Left hindlimb (tissue), 1 donor: ENCODE results near the gene ORM1.
"Not testable (repeated sequence)": the region's sequence is repeated elsewhere in the genome, so short reads cannot be mapped to it uniquely, and the experiment has no call there.

Experiments used
- DNase-seq: peaks from one replicate; pipeline ENCODE4 v3.0.0-alpha.2; 2018

ORM1 gene

DNA sequence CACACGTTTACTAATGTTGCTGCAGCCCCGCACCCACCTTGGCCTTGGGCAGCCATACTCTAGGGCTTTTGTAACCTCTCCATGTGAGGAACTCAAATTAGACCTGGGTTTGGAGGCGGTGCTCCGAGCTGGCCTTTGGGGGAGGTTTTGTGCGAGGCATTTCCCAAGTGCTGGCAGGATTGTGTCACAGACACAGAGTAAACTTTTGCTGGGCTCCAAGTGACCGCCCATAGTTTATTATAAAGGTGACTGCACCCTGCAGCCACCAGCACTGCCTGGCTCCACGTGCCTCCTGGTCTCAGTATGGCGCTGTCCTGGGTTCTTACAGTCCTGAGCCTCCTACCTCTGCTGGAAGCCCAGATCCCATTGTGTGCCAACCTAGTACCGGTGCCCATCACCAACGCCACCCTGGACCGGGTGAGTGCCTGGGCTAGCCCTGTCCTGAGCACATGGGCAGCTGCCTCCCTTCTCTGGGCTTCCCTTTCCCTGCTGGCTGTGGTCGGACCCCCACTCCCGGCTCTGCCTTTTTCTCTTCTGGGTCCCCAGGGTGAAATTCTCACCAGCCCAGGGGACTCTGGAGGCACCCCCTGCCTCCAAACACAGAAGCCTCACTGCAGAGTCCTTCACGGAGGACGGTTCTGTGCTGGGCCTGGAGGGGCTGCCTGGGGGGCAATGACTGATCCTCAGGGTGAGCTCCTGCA, at the start of gene ORM1:
ORM1 (plus strand) TSS at position 268 of the 701 bp plus-strand sequence; CDS start at position 304, 36 bp downstream.
- DNase-seq = not testable (repeated sequence)

DNA sequence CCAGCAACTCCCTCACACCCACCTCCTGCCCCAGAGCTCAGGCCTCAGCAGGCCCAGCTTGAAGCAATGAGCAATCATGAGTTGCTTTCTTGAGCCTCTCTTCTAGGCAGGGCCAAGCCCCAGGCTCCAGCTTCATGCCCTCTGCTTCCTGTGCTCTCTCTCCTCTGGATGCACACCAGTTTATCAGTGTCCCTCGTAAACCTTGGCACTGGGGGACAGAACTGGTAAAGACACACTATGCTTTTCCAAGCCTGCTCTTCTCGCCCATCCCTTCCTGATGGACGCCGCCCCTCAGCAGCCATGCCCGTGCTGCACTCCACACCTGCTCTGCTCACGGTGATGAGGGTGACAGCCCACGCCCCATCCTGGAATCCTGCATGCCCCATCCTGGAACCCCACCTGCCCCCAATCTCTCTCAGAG, 49.4 kb upstream of the ORM1 start:
- peak; percentile 23 for DNase-seq

DNA sequence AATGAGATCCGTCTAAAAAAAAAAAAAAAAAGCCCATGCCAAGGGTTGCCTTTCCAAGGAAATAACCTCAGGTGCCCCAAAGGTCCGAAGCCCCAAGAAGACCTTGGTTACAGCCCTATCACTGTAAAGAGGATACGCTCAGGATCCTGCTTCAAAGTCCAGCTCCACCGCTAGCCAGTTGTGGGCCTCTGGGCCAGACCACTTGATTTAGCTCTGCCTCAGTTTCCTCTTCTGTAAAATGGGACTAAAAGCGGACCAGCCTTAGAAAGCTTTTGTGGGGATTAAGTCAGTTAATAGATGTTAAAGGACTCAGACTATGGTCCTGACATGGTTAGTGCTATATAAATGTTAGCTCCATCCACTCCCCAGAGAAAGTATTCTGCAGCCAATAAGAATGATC, 48.7 kb upstream of the ORM1 start:
- DNase-seq = no peak

- DNase-seq = peak; percentile 12
These were observed 47.5 kb upstream of the ORM1 start for GRCh38 chr9:114275246-114276004.

DNA sequence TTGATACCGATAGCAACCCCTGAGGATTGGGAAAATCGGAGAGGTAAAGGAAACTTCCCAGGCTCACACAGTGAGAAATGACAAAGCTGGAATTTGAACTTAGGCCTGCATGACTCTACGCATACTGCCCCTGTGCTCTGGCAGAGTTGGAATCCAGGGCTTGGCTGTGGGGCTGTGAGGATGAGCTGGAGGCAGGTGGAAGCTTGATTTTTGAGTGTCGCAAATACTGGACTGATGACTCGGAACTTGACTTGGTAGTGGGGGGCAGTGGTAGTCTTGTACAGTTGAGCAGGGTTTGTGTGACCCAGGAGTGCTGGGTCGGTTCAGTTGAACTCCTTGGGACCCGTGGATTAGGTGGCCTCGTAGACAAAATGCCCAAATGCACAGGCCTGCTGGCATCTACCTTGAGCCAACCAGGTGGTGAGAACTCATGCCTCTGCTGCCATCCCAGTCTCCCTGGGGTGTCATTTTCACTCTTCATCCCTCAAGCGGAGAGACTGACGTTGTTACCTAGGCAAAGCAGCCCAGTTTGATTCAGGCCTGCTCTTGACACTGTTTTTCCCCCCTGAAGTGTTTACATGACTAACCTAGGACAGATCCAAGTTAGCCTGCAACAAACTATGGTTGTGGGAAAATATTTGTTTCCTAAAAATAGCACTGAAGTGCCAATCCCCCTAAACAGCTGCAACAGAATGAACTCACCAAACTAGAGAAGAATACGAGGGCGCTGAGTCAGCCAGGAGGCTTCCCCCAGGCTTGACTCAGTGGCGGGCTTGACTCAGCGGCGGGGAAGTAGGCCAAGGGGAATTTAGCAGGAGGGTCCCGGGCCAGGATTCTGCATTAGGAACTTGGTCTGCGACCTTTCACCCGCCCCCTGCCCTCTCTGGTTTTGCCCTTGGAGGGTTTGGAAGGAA, 45.7 kb upstream of the ORM1 start:
- peak; percentile 41 for DNase-seq

GRCh38 chr9:114278356-114278755, 44.5 kb upstream of the ORM1 start:
- DNase-seq = peak; percentile 4

GRCh38 chr9:114278881-114279570, 43.9 kb upstream of the ORM1 start:
- peak; percentile 20 for DNase-seq

DNA sequence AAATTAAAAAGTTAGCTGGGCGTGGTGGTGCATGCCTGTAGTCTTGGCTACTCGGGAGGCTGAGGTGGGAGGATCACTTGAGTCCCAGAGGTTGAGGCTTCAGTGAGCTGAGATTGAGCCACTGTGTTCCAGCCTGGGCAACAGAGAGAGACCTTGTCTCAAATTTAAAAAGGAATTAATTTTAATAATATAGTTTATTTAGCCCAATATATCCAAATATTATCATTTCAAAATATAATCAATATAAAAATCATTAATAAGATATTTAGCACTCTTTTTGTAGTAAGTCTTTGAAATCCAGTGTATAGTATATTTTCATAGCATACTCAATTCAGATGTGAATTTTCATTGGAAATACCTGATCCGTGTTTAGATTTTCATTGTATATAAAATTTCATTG, 43.2 kb upstream of the ORM1 start:
- DNase-seq = no peak

GRCh38 chr9:114280636-114281472, 42.0 kb upstream of the ORM1 start:
- DNase-seq = peak; percentile 67

DNA sequence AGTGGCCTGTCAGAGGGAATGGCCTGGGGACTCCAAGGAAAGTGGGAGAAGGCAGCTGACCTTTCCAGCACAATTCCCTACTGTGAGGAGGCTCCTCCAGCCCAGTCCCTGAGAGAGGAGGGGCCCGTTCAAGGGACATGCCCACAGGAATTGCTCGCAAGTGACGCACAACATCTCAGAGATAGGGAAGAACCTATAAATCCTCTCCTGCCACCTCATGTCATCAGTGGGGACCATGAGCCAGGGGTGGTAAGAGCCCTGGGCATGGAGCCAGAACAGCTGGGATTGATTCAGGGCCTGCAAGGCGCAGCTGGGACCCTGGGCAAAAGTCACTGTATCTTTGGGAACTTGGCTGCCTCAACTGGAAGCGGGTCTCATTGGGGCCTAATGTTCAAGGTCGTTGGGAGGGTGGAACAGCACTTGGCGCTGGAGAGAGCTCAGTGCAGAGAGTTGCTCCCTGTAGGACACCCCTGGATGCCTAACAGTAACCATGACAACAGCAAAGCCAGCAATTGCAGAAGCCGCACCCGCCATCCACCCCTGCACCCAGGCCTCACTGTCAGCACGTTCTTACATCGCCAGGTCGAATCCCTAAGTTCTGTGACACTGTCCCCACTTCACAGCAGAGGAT, 41.3 kb upstream of the ORM1 start:
- DNase-seq = peak; percentile 86

GRCh38 chr9:114282104-114282485, 40.8 kb upstream of the ORM1 start:
- DNase-seq = peak; percentile 32

- no peak for DNase-seq
These were observed 40.4 kb upstream of the ORM1 start for GRCh38 chr9:114282507-114282906.

DNA sequence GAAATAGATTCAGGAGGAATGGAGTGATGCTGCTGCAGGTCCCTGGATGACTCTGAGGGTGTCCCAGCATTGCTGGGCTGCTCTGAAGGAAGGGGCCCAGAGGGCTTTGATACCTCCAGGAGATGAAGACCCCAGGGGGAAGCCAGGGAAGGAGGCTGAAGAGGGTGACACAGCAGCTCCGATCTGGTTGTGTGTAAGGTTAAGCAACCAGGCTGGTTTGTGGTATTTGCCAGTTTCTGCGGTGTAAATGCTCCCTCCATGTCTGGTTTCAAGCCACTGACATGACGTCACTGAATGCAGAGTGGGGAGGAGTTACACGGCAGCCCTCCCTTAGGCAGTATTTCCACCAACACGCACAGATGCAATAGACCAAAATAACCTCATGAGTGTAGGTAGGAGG, 40.0 kb upstream of the ORM1 start:
- peak; percentile 68 for DNase-seq

DNA sequence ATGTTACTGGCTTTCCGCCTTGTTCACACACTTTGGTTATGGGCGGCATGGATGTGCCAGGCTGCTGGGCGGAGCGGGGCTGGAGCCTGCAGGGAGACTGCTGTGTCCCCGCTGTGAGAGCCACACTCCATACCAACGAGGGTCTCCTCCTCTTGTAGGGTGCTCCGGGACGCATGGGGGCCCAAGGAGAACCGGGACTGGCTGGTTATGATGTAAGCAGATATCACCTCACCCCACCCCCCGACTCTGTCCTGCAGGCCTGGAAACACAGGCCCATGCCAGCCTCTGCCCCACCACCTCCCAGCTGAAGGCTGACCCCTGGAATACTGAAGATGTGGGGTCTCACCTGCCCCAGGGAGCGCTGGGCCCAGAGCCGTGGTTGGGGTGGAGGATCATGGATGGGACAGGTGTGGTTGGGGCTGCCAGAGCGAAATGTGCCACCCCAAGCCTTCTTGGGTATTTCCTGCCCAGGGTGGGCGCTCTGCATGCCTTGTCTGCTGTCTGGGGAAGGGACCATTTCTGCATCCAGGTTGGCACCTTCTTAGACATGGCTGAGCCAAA, 39.3 kb upstream of the ORM1 start:
- DNase-seq = peak; percentile 28

DNA sequence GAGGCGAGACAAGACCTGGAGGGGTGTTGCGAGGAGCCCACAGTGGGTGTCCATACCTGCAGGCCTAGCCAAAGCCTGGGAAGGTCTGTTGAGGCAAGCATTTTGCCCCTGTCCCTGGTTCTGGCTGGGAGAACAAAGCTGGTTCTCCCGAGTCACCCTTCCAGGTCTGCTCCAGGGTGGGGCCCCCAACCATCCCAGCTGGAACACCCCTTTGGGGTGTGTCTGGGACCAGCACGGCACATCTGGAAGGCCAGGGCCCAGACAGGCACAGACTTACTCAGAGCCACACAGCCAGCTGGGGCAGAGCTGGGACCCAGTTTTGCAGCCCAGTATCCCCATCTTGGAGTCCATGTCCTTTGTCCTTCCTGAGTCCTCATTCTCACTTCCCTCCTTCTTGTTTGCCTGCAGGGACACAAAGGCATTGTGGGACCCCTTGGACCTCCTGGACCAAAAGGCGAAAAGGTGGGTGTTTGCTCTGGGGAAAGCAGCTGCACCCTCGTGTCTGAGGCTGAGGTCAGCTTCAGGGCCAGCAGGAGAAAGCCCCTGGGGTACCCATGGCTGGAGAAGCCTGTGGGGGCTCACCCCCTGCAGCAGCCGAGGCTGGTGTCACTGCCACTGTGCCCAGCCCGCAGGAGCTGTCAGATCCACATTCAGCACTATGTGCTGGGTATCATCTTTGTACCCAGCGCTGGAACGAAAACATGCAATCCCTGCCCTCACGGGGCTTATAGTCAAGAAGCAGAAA, 38.4 kb upstream of the ORM1 start:
- DNase-seq = peak; percentile 32

DNA sequence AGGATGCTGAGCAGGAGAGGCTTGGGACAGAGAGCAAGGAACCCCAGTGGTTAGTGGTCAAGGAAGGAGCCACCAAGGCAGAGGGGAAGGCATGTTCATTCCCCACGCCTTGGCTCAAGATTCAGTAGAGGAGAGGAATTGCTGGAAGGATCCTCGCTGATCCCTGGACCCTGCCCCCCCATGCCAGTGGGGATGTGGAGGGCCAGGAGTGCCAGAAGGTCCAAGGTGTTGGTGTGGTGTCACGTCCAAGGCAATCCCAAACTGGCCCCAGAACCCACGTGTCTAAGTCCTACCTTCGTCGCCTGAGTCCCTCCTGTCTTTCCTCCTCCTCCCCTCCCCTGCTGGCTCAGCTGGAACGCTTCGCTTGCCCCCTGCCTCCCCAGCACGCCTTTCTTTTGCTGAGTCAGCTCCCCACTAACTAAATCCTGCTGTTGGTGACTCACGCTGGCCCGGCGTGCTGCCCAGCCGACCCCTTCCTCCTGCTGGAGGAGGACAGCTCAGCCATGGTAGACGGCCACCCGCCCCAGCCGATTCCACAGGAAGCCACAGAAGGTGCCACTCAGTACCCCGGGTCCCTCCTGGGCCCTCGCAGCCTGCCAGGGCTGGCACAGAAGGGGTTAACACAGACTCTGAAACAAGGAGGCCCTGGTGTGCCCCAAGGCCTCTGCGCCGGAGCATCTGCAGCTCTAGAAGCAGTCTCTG, 37.6 kb upstream of the ORM1 start:
- DNase-seq = peak; percentile 79

DNA sequence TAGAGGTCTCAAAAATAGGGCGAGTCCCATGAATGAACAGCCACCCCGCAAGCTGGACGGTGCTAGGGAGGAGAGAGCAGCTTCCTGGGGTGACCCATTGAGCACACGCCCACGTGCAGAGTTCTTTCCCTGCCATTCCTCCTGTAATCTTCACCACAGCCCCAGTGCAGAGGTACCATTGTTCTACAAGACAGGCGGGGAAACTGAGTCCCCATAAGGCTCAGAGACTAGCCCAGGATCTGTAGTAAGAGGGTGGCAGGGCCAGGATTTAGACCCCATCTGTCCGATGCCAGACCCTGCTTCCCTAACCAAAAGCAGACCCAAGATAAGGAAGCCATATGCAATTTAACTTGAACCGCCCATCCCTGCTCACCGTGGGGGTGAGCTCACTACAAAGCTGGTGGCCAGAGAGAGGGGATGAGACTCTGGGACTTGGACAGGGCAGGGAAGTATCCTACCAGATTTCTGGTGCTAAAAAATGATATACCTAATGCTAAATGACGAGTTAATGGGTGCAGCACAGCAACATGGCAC, 36.7 kb upstream of the ORM1 start:
- peak; percentile 20 for DNase-seq

- DNase-seq = peak; percentile 40
These were observed 35.7 kb upstream of the ORM1 start for GRCh38 chr9:114287001-114287762.
